HCT116 (cell line): Measurements from ENCODE around the gene FBXO21. TPM values are rescaled to one million over a fixed set of nuclear protein-coding genes. Genes with fewer than 3 reads are reported as not detected.

Source experiments
- ATAC-seq: fragments of 200-7000 bp; cut with Tn5 transposase; 2 replicates; pipeline ENCODE4 v1.9.1; 2020; ENCODE audit warnings: mild to moderate bottlenecking, moderate library complexity
- BruUV-seq: library from RNA; stranded (reverse); fragments of 400-500 nt; replicated peaks from 2 replicates; lab custom pipeline; 2021; lab: Mats Ljungman, UMichigan
- CTCF ChIA-PET: fragments of 300-600 bp; sonication (Branson Sonifier 250); formaldehyde crosslinking; loops from one replicate; lab custom pipeline; 2021; ENCODE audit warnings: antibody characterized with exemption; lab: Charles Lee
- POLR2A ChIA-PET: fragments of 300-600, 350-600 bp; sonication (Branson Sonifier 250); formaldehyde crosslinking; loops from one replicate; lab custom pipeline; 2021; ENCODE audit warnings: antibody characterized with exemption; lab: Charles Lee
- RAD21 ChIA-PET, 2 experiments: fragments of 300-600 bp; sonication (Branson Sonifier 250); formaldehyde crosslinking; loops; one replicate each; lab custom pipeline; 2023; ENCODE audit warnings: low total read pairs in 2 of 2; ENCODE audit not compliant: uncharacterized antibody in 2 of 2, unreplicated experiment in 2 of 2, low non-redundant PET in 1 of 2; lab: Charles Lee
- DNase-seq: peaks from one replicate; pipeline ENCODE4 v3.0.0-alpha.2; 2010; ENCODE audit warnings: low read depth, low spot score
- H2AFZ ChIP-seq: fragments of 200-600 bp; shearing (Covaris generic), sonication (generic); 2 replicates; pipeline ENCODE4 v1.6.1; 2017; ENCODE audit warnings: low read depth, mixed run types, mixed read lengths, antibody characterized with exemption, low read length; ENCODE audit not compliant: poor library complexity, severe bottlenecking
- H3K27ac ChIP-seq: 2 replicates; pipeline ENCODE4 v1.5.1; 2012; ENCODE audit warnings: low read depth, low read length
- H3K27me3 ChIP-seq: fragments of 200-600 bp; sonication (generic); 2 replicates; pipeline ENCODE4 v1.6.1; 2016; ENCODE audit warnings: mixed run types, low read length, mixed read lengths; ENCODE audit not compliant: insufficient read depth
- H3K36me3 ChIP-seq, 2 experiments: fragments of 200-500 bp in 1 of 2; fragments of 200-600 bp in 1 of 2; sonication (Bioruptor generic) in 1 of 2; sonication (generic) in 1 of 2; 2 replicates each; pipeline versions ENCODE4 v1.5.1 to v1.6.1; 2014 to 2016; ENCODE audit warnings: low read length in 2 of 2, inconsistent platforms in 1 of 2, mixed read lengths in 1 of 2, mixed run types in 1 of 2; ENCODE audit not compliant: insufficient read depth in 2 of 2, control insufficient read depth in 1 of 2
- H3K4me1 ChIP-seq, 2 experiments: fragments of 200-600 bp in 1 of 2; sonication (generic) in 1 of 2; 2 replicates each; pipeline versions ENCODE4 v1.5.1 to v1.6.1; 2012 to 2017; ENCODE audit warnings: low read length in 2 of 2, inconsistent platforms in 1 of 2, mild to moderate bottlenecking in 1 of 2, mixed read lengths in 1 of 2, mixed run types in 1 of 2, moderate library complexity in 1 of 2; ENCODE audit not compliant: insufficient read depth in 2 of 2, control insufficient read depth in 1 of 2
- H3K4me2 ChIP-seq: fragments of 200-600 bp; sonication (generic); 2 replicates; pipeline ENCODE4 v1.6.1; 2017; ENCODE audit warnings: mixed run types, low read length, mixed read lengths
- H3K4me3 ChIP-seq, 2 experiments: fragments of 200-600 bp in 1 of 2; sonication (generic) in 1 of 2; replicated peaks in 1 of 2; 2 replicates each; pipeline ENCODE4 v1.5.1; 2011 to 2016; ENCODE audit warnings: low read length in 2 of 2, control low read depth in 1 of 2, low read depth in 1 of 2, mild to moderate bottlenecking in 1 of 2, mixed read lengths in 1 of 2, mixed run types in 1 of 2
- H3K79me2 ChIP-seq: fragments of 200-600 bp; sonication (generic); 2 replicates; pipeline ENCODE4 v1.6.1; 2017; ENCODE audit warnings: mild to moderate bottlenecking, mixed run types, low read length, moderate library complexity, mixed read lengths; ENCODE audit not compliant: insufficient read depth
- H3K9ac ChIP-seq: fragments of 200-600 bp; sonication (generic); 2 replicates; pipeline ENCODE4 v1.6.1; 2016; ENCODE audit warnings: low read length, mixed read lengths
- H3K9me2 ChIP-seq: fragments of 200-600 bp; sonication (generic), shearing (Covaris generic); 2 replicates; pipeline ENCODE4 v1.6.1; 2017; ENCODE audit warnings: mixed run types, mild to moderate bottlenecking, moderate library complexity; ENCODE audit not compliant: insufficient read depth
- H3K9me3 ChIP-seq, 2 experiments: fragments of 200-500 bp in 1 of 2; fragments of 200-600 bp in 1 of 2; sonication (Bioruptor generic) in 1 of 2; sonication (generic) in 1 of 2; 2 replicates each; pipeline ENCODE4 v1.6.1; 2014 to 2017; ENCODE audit warnings: low read length in 2 of 2, mixed read lengths in 2 of 2, inconsistent platforms in 1 of 2, low read depth in 1 of 2, mild to moderate bottlenecking in 1 of 2, mixed run types in 1 of 2, moderate library complexity in 1 of 2; ENCODE audit not compliant: control insufficient read depth in 1 of 2, insufficient read depth in 1 of 2
- H4K20me1 ChIP-seq: fragments of 200-600 bp; sonication (generic), shearing (Covaris generic); 2 replicates; pipeline ENCODE4 v1.6.1; 2017; ENCODE audit warnings: mixed run types, mild to moderate bottlenecking, moderate library complexity; ENCODE audit not compliant: insufficient read depth
- ATF3 ChIP-seq: IDR thresholded peaks from 2 replicates; pipeline ENCODE4 v1.6.1; 2012
- CEBPB ChIP-seq: IDR thresholded peaks from 2 replicates; pipeline ENCODE4 v1.6.1; 2012; ENCODE audit warnings: low read depth
- CTCF ChIP-seq, 3 experiments: fragments of 200-600 bp in 1 of 3; sonication (generic) in 1 of 3; IDR thresholded peaks in 2 of 3; conservative IDR thresholded peaks in 1 of 3; 2 replicates each; pipeline ENCODE4 v1.5.1; 2012 to 2017; ENCODE audit warnings: low read depth in 2 of 3, low read length in 2 of 3, antibody characterized with exemption in 1 of 3, borderline replicate concordance in 1 of 3, control low read depth in 1 of 3, mild to moderate bottlenecking in 1 of 3, mixed read lengths in 1 of 3, mixed run types in 1 of 3, moderate library complexity in 1 of 3; ENCODE audit not compliant: insufficient read depth in 1 of 3
- EZH2 ChIP-seq: fragments of 200-600 bp; sonication (generic); IDR thresholded peaks from 2 replicates; pipeline ENCODE4 v1.6.1; 2017; ENCODE audit warnings: antibody characterized with exemption, mixed run types
- EZH2phosphoT487 ChIP-seq: fragments of 200-600 bp; IDR thresholded peaks from 2 replicates; pipeline ENCODE4 v1.6.1; 2018; ENCODE audit warnings: antibody characterized with exemption, borderline replicate concordance
- SRF ChIP-seq: IDR thresholded peaks from 2 replicates; pipeline ENCODE4 v1.6.1; 2012; ENCODE audit warnings: low read depth
- TCF7L2 ChIP-seq: IDR thresholded peaks from 2 replicates; pipeline ENCODE4 v1.7.0; 2011; ENCODE audit warnings: borderline replicate concordance, inconsistent platforms; ENCODE audit not compliant: insufficient read depth, insufficient read length; ENCODE audit errors: extremely low read depth
- intact Hi-C: fragments of 100-400 bp; cut with micrococcal nuclease; formaldehyde crosslinking; loops from 2 replicates; pipeline ENCODE4 v1.10.0; 2022
- total RNA-seq: library from RNA; stranded (reverse); gene quantifications from one replicate; pipeline ENCODE4 v1.2.1, GENCODE V29; 2021; ENCODE audit not compliant: unreplicated experiment

The FBXO21 gene
- total RNA-seq, 1 experiment from 2014 or later: 45.5 TPM

- Histone ChIP-seq H2AFZ (no peak overlapping the region), H3K9me3 (no peaks in the 10 kb centered on the region), H3K4me1 (peaks cover 4 to 24% of the 10 kb centered on the region in 2 experiments; a peak in 3 of 4 replicates), H3K4me3 (peak overlapping the region; percentile 50 to 65), H3K79me2 (no peaks in the 10 kb centered on the region), H4K20me1 (no peaks in the 10 kb centered on the region), H3K4me2 (peak overlapping the region; percentile 92), H3K27ac (peak overlapping the region; percentile 58; the same call in 1 of the 2 replicates), H3K36me3 (no peaks in the 10 kb centered on the region), H3K9ac (peak overlapping the region; percentile 41; the same call in 1 of the 2 replicates), H3K27me3 (peaks cover 52% of the 10 kb centered on the region), H3K9me2 (no peaks in the 10 kb centered on the region)
- intact Hi-C loops: no loop called here
- no TSS peak for BruUV-seq
- DNase-seq (no peak), ATAC-seq (peak; percentile 57)
- CTCF ChIA-PET: interaction anchor here (1.2 kb wide), 1 partner anchor 21 kb away, joined by 3 read pairs; no protein-coding TSS in a partner anchor
- TF ChIP-seq CEBPB (no peak), CTCF (IDR thresholded peaks at IDR 0.05 in 2 of 3, conservative IDR thresholded peaks at IDR 0.05 in 1 of 3; ENCODE audit: borderline replicate concordance in 1 of 3, insufficient read depth in 1 of 3, low read depth in 2 of 3, low read length in 2 of 3) (no peak), ATF3 (no peak), EZH2phosphoT487 (peak; percentile 92; the same call in 1 of the 2 replicates), SRF (no peak), TCF7L2 (peak; percentile 44), EZH2 (peak; percentile 74; the same call in 1 of the 2 replicates)
- POLR2A ChIA-PET: interaction anchor here (0.7 kb wide), 1 partner anchor 10 kb away, joined by 3 read pairs; no protein-coding TSS in a partner anchor
- RAD21 ChIA-PET: no interaction called here
Observed at GRCh38 chr12:117098361-117099217, 91.7 kb downstream of the FBXO21 start.
